GM19455 (cell line): Measurements from ENCODE around the gene LRRC63.
A peak's percentile ranks its signal among the peaks of the same experiment; 100 is the strongest.
"Not testable (repeated sequence)": the region's sequence is repeated elsewhere in the genome, so short reads cannot be mapped to it uniquely, and the experiment has no call there.

Source experiments
- ATAC-seq: cut with Tn5 transposase; IDR thresholded peaks from one replicate; pipeline ENCODE4 v1.9.1; 2021; ENCODE audit not compliant: unreplicated experiment

Gene LRRC63

GRCh38 chr13:46211483-46212351 lies at the start of gene LRRC63:
TSS of gene LRRC63 (plus strand) at chr13:46211928. CDS start at chr13:46213035, 1,107 bp downstream.
- peak; percentile 94 for ATAC-seq

- ATAC-seq: not testable (repeated sequence)
These were observed 49.0 kb upstream of the LRRC63 start for GRCh38 chr13:46162741-46163140.

GRCh38 chr13:46164661-46165060 lies 47.1 kb upstream of the LRRC63 start:
- ATAC-seq: no peak

- ATAC-seq: peak; percentile 41
These were observed 46.1 kb upstream of the LRRC63 start for GRCh38 chr13:46165485-46166223.

- ATAC-seq: no peak
These were observed 45.5 kb upstream of the LRRC63 start for GRCh38 chr13:46166224-46166584.

- ATAC-seq: no peak
These were observed 44.6 kb upstream of the LRRC63 start for GRCh38 chr13:46166947-46167610.

GRCh38 chr13:46168341-46168740 lies 43.4 kb upstream of the LRRC63 start:
- ATAC-seq: no peak

- ATAC-seq: no peak
These were observed 42.9 kb upstream of the LRRC63 start for GRCh38 chr13:46168783-46169182.

GRCh38 chr13:46169758-46170157 lies 42.0 kb upstream of the LRRC63 start:
- ATAC-seq: no peak

- ATAC-seq: no peak
These were observed 41.5 kb upstream of the LRRC63 start for GRCh38 chr13:46170268-46170667.

- no peak for ATAC-seq
These were observed 41.0 kb upstream of the LRRC63 start for GRCh38 chr13:46170687-46171086.

GRCh38 chr13:46171217-46171616 lies 40.5 kb upstream of the LRRC63 start:
- ATAC-seq: no peak

- ATAC-seq: no peak
These were observed 40.0 kb upstream of the LRRC63 start for GRCh38 chr13:46171739-46172138.

GRCh38 chr13:46172531-46172991 lies 39.2 kb upstream of the LRRC63 start:
- peak; percentile 28 for ATAC-seq

- ATAC-seq: no peak
These were observed 38.1 kb upstream of the LRRC63 start for GRCh38 chr13:46173656-46174055.

GRCh38 chr13:46176756-46177155 lies 35.0 kb upstream of the LRRC63 start:
- ATAC-seq: no peak

GRCh38 chr13:46178143-46178542 lies 33.6 kb upstream of the LRRC63 start:
- ATAC-seq: no peak

GRCh38 chr13:46178821-46179220 lies 32.9 kb upstream of the LRRC63 start:
- no peak for ATAC-seq

- no peak for ATAC-seq
These were observed 32.2 kb upstream of the LRRC63 start for GRCh38 chr13:46179491-46179908.

GRCh38 chr13:46179969-46180763 lies 31.6 kb upstream of the LRRC63 start:
- no peak for ATAC-seq

- ATAC-seq: no peak
These were observed 30.3 kb upstream of the LRRC63 start for GRCh38 chr13:46181377-46181839.
